Measurements from ENCODE around the gene CRTAP.
A peak's percentile ranks its signal among the peaks of the same experiment; 100 is the strongest.
"Not testable (repeated sequence)": the region's sequence is repeated elsewhere in the genome, so short reads cannot be mapped to it uniquely, and the experiment has no call there.

CRTAP gene

GRCh38 chr3:33131331-33132018 lies 17.7 kb downstream of the CRTAP start:
- peak; percentile 65 for TF ChIP-seq CTCF (IDR thresholded peaks at IDR 0.05; ENCODE audit: control extremely low read depth, extremely low read depth, low read depth, missing control alignments)
- peak; percentile 76 for DNase-seq (ENCODE audit: extremely low spot score)
- ChIA-PET CTCF (interaction anchor here (0.7 to 8.2 kb wide), 61 partner anchors 10 to 690 kb away, joined by 3 to 116 read pairs (median 5); partner anchors contain the start of genes CRTAP, GLB1, PDCD6IP and TMPPE), POLR2A (interaction anchor here (0.7 kb wide), 1 partner anchor 185 kb away, joined by 3 read pairs; no protein-coding TSS in a partner anchor)

GRCh38 chr3:33132019-33132360 lies 18.2 kb downstream of the CRTAP start:
- DNase-seq (ENCODE audit: extremely low spot score): no peak
- TF ChIP-seq CTCF (IDR thresholded peaks at IDR 0.05; ENCODE audit: control extremely low read depth, extremely low read depth, low read depth, missing control alignments): no peak
- CTCF ChIA-PET: interaction anchor here (0.7 to 8.2 kb wide), 52 partner anchors 9 to 667 kb away, joined by 3 to 116 read pairs (median 5); partner anchors contain the start of genes CRTAP, GLB1, PDCD6IP and TMPPE
- POLR2A ChIA-PET: no interaction called here

- CTCF ChIA-PET: interaction anchor here (1.7 to 8.2 kb wide), 6 partner anchors 13 to 653 kb away, joined by 4 to 116 read pairs (median 52); partner anchors contain the start of gene CRTAP
- POLR2A ChIA-PET: interaction anchor here (0.6 kb wide), 1 partner anchor 979 kb away, joined by 3 read pairs; no protein-coding TSS in a partner anchor
- TF ChIP-seq CTCF (IDR thresholded peaks at IDR 0.05; ENCODE audit: control extremely low read depth, extremely low read depth, low read depth, missing control alignments): no peak
- DNase-seq (ENCODE audit: extremely low spot score): no peak
Measured at GRCh38 chr3:33134026-33134625, 20.3 kb downstream of the CRTAP start.

GRCh38 chr3:33137691-33138090 lies 23.9 kb downstream of the CRTAP start:
- POLR2A ChIA-PET: no interaction called here

DNA sequence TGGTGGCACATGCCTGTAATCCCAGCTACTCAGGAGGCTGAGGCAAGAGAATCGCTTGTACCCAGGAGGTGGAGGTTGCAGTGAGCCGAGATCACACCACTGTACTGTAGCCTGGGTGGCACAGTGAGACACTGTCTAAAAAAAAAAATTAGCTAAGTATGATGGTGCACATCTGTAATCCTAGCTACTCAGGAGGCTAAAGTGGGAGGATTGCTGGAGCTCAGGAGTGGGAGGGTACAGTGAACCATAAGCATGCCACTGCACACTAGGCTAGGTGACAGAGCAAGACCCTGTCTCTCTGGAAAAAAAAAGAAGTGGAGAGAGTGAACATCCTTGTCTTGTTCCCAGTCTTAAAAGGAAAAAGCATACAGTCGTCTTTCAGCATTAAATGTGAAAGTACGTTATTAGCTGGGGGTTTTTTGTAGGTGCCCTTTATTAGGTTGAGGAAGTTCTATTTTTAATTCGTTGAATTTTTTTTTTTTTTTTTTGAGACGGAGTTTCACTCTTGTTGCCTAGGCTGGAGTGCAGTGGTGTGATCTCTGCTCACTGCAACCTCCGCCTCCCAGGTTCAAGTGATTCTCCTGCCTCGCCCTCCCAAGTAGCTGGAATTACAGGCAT lies 25.3 kb downstream of the CRTAP start:
- not testable (repeated sequence) for DNase-seq (ENCODE audit: extremely low spot score)
- CTCF ChIA-PET: interaction anchor here (1.2 to 2.4 kb wide), 3 partner anchors 9 to 648 kb away, joined by 4 to 8 read pairs (median 6); no protein-coding TSS in a partner anchor
- POLR2A ChIA-PET: interaction anchor here (0.7 kb wide), 1 partner anchor 369 kb away, joined by 4 read pairs; no protein-coding TSS in a partner anchor

More at GRCh38 chr3:33137691-33138090, 23.9 kb downstream of the CRTAP start:
- TF ChIP-seq CTCF (IDR thresholded peaks at IDR 0.05; ENCODE audit: control extremely low read depth, extremely low read depth, low read depth, missing control alignments): no peak
- CTCF ChIA-PET: interaction anchor here (2.4 kb wide), 1 partner anchor 649 kb away, joined by 6 read pairs; no protein-coding TSS in a partner anchor
- DNase-seq (ENCODE audit: extremely low spot score): no peak

DNA sequence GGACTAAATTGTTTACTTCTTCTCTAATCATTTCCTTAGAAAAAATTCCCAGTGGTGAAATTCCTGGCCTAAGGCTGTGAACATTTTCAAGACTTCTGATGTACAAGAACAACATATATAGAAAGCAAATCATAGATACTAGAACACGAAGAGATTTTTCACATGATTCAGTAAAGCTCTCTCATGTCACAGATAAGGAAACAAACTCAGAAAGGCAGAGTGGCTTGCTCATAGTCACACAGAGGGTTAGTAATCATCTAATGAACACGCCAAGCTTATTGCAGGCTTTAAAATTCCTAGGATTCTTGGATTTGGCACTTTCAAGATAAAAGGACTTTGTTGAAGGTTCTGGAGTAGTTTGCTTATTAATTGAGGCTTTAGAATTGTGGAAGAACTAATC lies 26.2 kb downstream of the CRTAP start:
- DNase-seq (ENCODE audit: extremely low spot score): no peak
- CTCF ChIA-PET: interaction anchor here (1.2 to 3.3 kb wide), 3 partner anchors 8 to 233 kb away, joined by 4 to 35 read pairs (median 8); no protein-coding TSS in a partner anchor
- TF ChIP-seq CTCF (IDR thresholded peaks at IDR 0.05; ENCODE audit: control extremely low read depth, extremely low read depth, low read depth, missing control alignments): no peak
- POLR2A ChIA-PET: no interaction called here

Measured in GM10248 (cell line).